ENCODE results near the gene MAGEB3.

MAGEB3 gene

GRCh38 chrX:30278365-30278764 is 47.9 kb downstream of the MAGEB3 start:
- no peak for DNase-seq (ENCODE audit: low read depth in 2 of 2)

- DNase-seq (ENCODE audit: low read depth in 2 of 2): no peak
Observed at GRCh38 chrX:30280428-30280827, 50.0 kb downstream of the MAGEB3 start.

- DNase-seq (ENCODE audit: low read depth in 2 of 2): no peak
Observed at GRCh38 chrX:30282527-30282926, 52.1 kb downstream of the MAGEB3 start.

GRCh38 chrX:30283456-30284200 is 53.2 kb downstream of the MAGEB3 start:
- DNase-seq (ENCODE audit: low read depth in 2 of 2): no peak
